ENCODE data around the gene CDC45. TPM values are rescaled to one million over a fixed set of nuclear protein-coding genes. Genes with fewer than 3 reads are reported as not detected.

Gene CDC45
- total RNA-seq, 1 donor from 2014 or later: 31.2 TPM

GRCh38 chr22:19569976-19570375 is 90.3 kb downstream of the CDC45 start:
- no peak overlapping the region for H3K4me3 ChIP-seq (ENCODE audit: low read depth, low read length)
- no peak for TF ChIP-seq CTCF (conservative IDR thresholded peaks at IDR 0.05; ENCODE audit: low read depth, low read length)
- no peak for DNase-seq (ENCODE audit: low read depth)

Other genes with a start within 250 kb of the CDC45 start
- gene CLTCL1, start 188.2 kb upstream of the CDC45 start, total RNA-seq: 4.3 and 5.3 TPM in 2 replicates
- gene HIRA, start 48.2 kb upstream of the CDC45 start, total RNA-seq: 13.3 and 17.8 TPM in 2 replicates
- 24.3 and 43.8 TPM in 2 replicates for gene MRPL40, start 47.4 kb upstream of the CDC45 start, total RNA-seq
- 33.1 and 40.3 TPM in 2 replicates for gene C22orf39, start 32.2 kb upstream of the CDC45 start, total RNA-seq
- 47.7 and 68.1 TPM in 2 replicates for gene UFD1, start 727 bp upstream of the CDC45 start, total RNA-seq
- gene CLDN5, start 44.5 kb downstream of the CDC45 start, total RNA-seq: 0.29 and 1.2 TPM in 2 replicates
- 3.7 and 3.9 TPM in 2 replicates for gene SEPTIN5, start 234.6 kb downstream of the CDC45 start, total RNA-seq
- 0.81 TPM in 1 of 2 replicates, not detected in the other for gene GP1BB, start 243.6 kb downstream of the CDC45 start, total RNA-seq

Measured in epithelial cell of proximal tubule (primary cell).